Right cardiac atrium (tissue), 5 donors: ENCODE results near the gene PDE6A. TPM values are rescaled to one million over a fixed set of nuclear protein-coding genes. Genes with fewer than 3 reads are reported as not detected.
"Not testable (repeated sequence)": the region's sequence is repeated elsewhere in the genome, so short reads cannot be mapped to it uniquely, and the experiment has no call there.

Experiments
- ATAC-seq, 2 donors: fragments of 200-7000 bp; cut with Tn5 transposase; one replicate each; pipeline versions ENCODE4 v1.8.0 to v1.9.1; 2020; ENCODE audit warnings: moderate library complexity in 2 of 2, mild to moderate bottlenecking in 1 of 2
- DNase-seq, 3 donors: peaks; one replicate each; pipeline ENCODE4 v3.0.0-alpha.2; 2020
- H3K27ac ChIP-seq: one replicate; pipeline ENCODE4 v1.5.1; 2013; ENCODE audit warnings: mild to moderate bottlenecking, low read length, control low read depth, moderate library complexity
- H3K27me3 ChIP-seq: one replicate; pipeline ENCODE4 v1.6.1; 2013; ENCODE audit not compliant: control insufficient read depth, insufficient read depth
- H3K4me1 ChIP-seq: one replicate; pipeline ENCODE4 v1.6.1; 2013; ENCODE audit warnings: low read length; ENCODE audit not compliant: control insufficient read depth, insufficient read depth
- H3K4me3 ChIP-seq: one replicate; pipeline ENCODE4 v1.5.1; 2013; ENCODE audit warnings: low read length, control low read depth
- H3K9me3 ChIP-seq: one replicate; pipeline ENCODE4 v1.6.1; 2013; ENCODE audit warnings: low read length; ENCODE audit not compliant: control insufficient read depth
- WGBS: extraction: QIAGEN DNeasy Blood & Tissue Kit; methylation state at CpG from one replicate; pipeline ENCODE4 v1.1.7; 2013; 5-methylcytosine and 5-hydroxymethylcytosine counted together
- intact Hi-C, 4 donors: fragments of 100-400 bp; cut with DNase I; formaldehyde crosslinking; loops; one replicate each; pipeline versions ENCODE4 v1.11.0 to v1.14.0; 2022 to 2023
- polyA plus RNA-seq: library from polyadenylated mRNA; stranded (reverse); fragments of 200-250 nt; gene quantifications from one replicate; pipeline ENCODE4 v1.2.3, GENCODE V29; 2013
- total RNA-seq, 4 donors: library from RNA; stranded (reverse); fragmentation: NEBNext Ultra II Directional; extraction: Animal tissue kit (Norgen Biotek cat#: 25700); gene quantifications; one replicate each; pipeline ENCODE4 v1.2.1, GENCODE V29; 2021
- donor health status: healthy with polysubstance abuse.
- donor health status: DM: no; HTN: yes; CAD: no.
- donor health status: DM: no; HTN: no; CAD: no.
- donor health status: DM: no; HTN: yes; CAD: no; lungs with severe emphysema.
- donor health status: DM: yes; HTN: yes; CAD: no.

Gene PDE6A
- total and polyA plus RNA-seq, 5 donors, result 0.06 to 0.11 (median 0.07) TPM; not detected in 2

GRCh38 chr5:149872351-149873040 is 72.1 kb downstream of the PDE6A start:
- peak; percentile 49 to 61 for ATAC-seq
- H3K4me1 ChIP-seq, result peaks cover 6% of the 10 kb centered on the region
- DNase-seq, result no peak

GRCh38 chr5:149871471-149871870 is 73.1 kb downstream of the PDE6A start:
- ATAC-seq (no peak), DNase-seq (no peak)
- Histone ChIP-seq H3K4me1 (peaks cover 6% of the 10 kb centered on the region), H3K4me3 (no peak overlapping the region), H3K9me3 (no peaks in the 10 kb centered on the region), H3K27me3 (no peaks in the 10 kb centered on the region), H3K27ac (no peak overlapping the region)
- intact Hi-C loops, result no loop called here
- 90% methylated on average over 7 of the region's 7 CpGs for WGBS

More at GRCh38 chr5:149872351-149873040, 72.1 kb downstream of the PDE6A start:
- H3K27ac ChIP-seq, result peak overlapping the region; percentile 38
- intact Hi-C loops, result no loop called here
- no peak overlapping the region for H3K4me3 ChIP-seq
- no peaks in the 10 kb centered on the region for H3K27me3 ChIP-seq
- H3K9me3 ChIP-seq, result no peaks in the 10 kb centered on the region
- 27% methylated on average over 11 of the region's 11 CpGs for WGBS

GRCh38 chr5:149870697-149871096 is 73.9 kb downstream of the PDE6A start:
- Histone ChIP-seq H3K27ac (no peak overlapping the region), H3K27me3 (no peaks in the 10 kb centered on the region), H3K4me3 (no peak overlapping the region), H3K4me1 (peaks cover 6% of the 10 kb centered on the region), H3K9me3 (no peaks in the 10 kb centered on the region)
- ATAC-seq (no peak), DNase-seq (no peak)
- intact Hi-C loops, result no loop called here

GRCh38 chr5:149870232-149870631 is 74.4 kb downstream of the PDE6A start:
- H3K9me3 ChIP-seq, result no peaks in the 10 kb centered on the region

GRCh38 chr5:149869411-149869821 is 75.2 kb downstream of the PDE6A start:
- Histone ChIP-seq H3K27ac (no peak overlapping the region), H3K27me3 (no peaks in the 10 kb centered on the region), H3K4me3 (no peak overlapping the region), H3K4me1 (peaks cover 6% of the 10 kb centered on the region), H3K9me3 (no peaks in the 10 kb centered on the region)
- DNase-seq (no peak), ATAC-seq (no peak)
- 90% methylated on average over 5 of the region's 5 CpGs for WGBS
- intact Hi-C loops, result no loop called here

More at GRCh38 chr5:149870232-149870631, 74.4 kb downstream of the PDE6A start:
- intact Hi-C loops, result no loop called here
- ATAC-seq (no peak), DNase-seq (no peak)
- H3K27me3 ChIP-seq, result no peaks in the 10 kb centered on the region
- no peak overlapping the region for H3K4me3 ChIP-seq
- H3K27ac ChIP-seq, result no peak overlapping the region
- peaks cover 6% of the 10 kb centered on the region for H3K4me1 ChIP-seq
- 98% methylated on average over 1 of the region's 1 CpG for WGBS

GRCh38 chr5:149865746-149866145 is 78.8 kb downstream of the PDE6A start:
- DNase-seq (no peak), ATAC-seq (no peak)
- Histone ChIP-seq H3K4me1 (no peaks in the 10 kb centered on the region), H3K4me3 (no peak overlapping the region), H3K27ac (no peak overlapping the region), H3K9me3 (no peaks in the 10 kb centered on the region), H3K27me3 (no peaks in the 10 kb centered on the region)
- 91% methylated on average over 4 of the region's 4 CpGs for WGBS
- intact Hi-C loops, result no loop called here

- 91% methylated on average over 3 of the region's 3 CpGs for WGBS
- no peak overlapping the region for H3K27ac ChIP-seq
- intact Hi-C loops, result no loop called here
- DNase-seq (no peak), ATAC-seq (no peak)
- H3K4me1 ChIP-seq, result no peaks in the 10 kb centered on the region
- no peaks in the 10 kb centered on the region for H3K9me3 ChIP-seq
- no peaks in the 10 kb centered on the region for H3K27me3 ChIP-seq
- H3K4me3 ChIP-seq, result no peak overlapping the region
Observed at GRCh38 chr5:149863830-149864229, 80.8 kb downstream of the PDE6A start.

GRCh38 chr5:149863176-149863575 is 81.4 kb downstream of the PDE6A start:
- Histone ChIP-seq H3K9me3 (no peaks in the 10 kb centered on the region), H3K27ac (no peak overlapping the region), H3K4me1 (no peaks in the 10 kb centered on the region), H3K27me3 (no peaks in the 10 kb centered on the region), H3K4me3 (no peak overlapping the region)
- ATAC-seq, result no peak
- intact Hi-C loops, result no loop called here
- 93% methylated on average over 13 of the region's 13 CpGs for WGBS
- no peak for DNase-seq

GRCh38 chr5:149860801-149861322 is 83.7 kb downstream of the PDE6A start:
- H3K4me3 ChIP-seq, result no peak overlapping the region
- no peaks in the 10 kb centered on the region for H3K27me3 ChIP-seq
- H3K9me3 ChIP-seq, result no peaks in the 10 kb centered on the region
- no peak for ATAC-seq
- H3K4me1 ChIP-seq, result no peaks in the 10 kb centered on the region
- WGBS, result 56% methylated on average over 7 of the region's 7 CpGs
- no peak for DNase-seq
- H3K27ac ChIP-seq, result no peak overlapping the region
- intact Hi-C loops, result no loop called here

- intact Hi-C loops, result no loop called here
- WGBS, result 97% methylated on average over 4 of the region's 4 CpGs
Observed at GRCh38 chr5:149859746-149860145, 84.8 kb downstream of the PDE6A start.

GRCh38 chr5:149858481-149858880 is 86.1 kb downstream of the PDE6A start:
- ATAC-seq, DNase-seq, H3K27ac ChIP-seq, H3K9me3 ChIP-seq, H3K4me3 ChIP-seq, H3K27me3 ChIP-seq, intact Hi-C loops, H3K4me1 ChIP-seq: not testable (repeated sequence)
- 95% methylated on average over 5 of the region's 6 CpGs for WGBS

More at GRCh38 chr5:149859746-149860145, 84.8 kb downstream of the PDE6A start:
- ATAC-seq, result no peak
- Histone ChIP-seq H3K27me3 (no peaks in the 10 kb centered on the region), H3K4me3 (no peak overlapping the region), H3K27ac (no peak overlapping the region), H3K9me3 (no peaks in the 10 kb centered on the region), H3K4me1 (no peaks in the 10 kb centered on the region)
- no peak for DNase-seq
